IPS-11a (cell line): Measurements from ENCODE around the gene NUP93.
"Not testable (repeated sequence)": the region's sequence is repeated elsewhere in the genome, so short reads cannot be mapped to it uniquely, and the experiment has no call there.

Experiments
- H3K4me3 ChIP-seq: one replicate; pipeline ENCODE4 v1.5.1; 2013; ENCODE audit warnings: low read depth, low read length, control low read depth

The NUP93 gene

DNA sequence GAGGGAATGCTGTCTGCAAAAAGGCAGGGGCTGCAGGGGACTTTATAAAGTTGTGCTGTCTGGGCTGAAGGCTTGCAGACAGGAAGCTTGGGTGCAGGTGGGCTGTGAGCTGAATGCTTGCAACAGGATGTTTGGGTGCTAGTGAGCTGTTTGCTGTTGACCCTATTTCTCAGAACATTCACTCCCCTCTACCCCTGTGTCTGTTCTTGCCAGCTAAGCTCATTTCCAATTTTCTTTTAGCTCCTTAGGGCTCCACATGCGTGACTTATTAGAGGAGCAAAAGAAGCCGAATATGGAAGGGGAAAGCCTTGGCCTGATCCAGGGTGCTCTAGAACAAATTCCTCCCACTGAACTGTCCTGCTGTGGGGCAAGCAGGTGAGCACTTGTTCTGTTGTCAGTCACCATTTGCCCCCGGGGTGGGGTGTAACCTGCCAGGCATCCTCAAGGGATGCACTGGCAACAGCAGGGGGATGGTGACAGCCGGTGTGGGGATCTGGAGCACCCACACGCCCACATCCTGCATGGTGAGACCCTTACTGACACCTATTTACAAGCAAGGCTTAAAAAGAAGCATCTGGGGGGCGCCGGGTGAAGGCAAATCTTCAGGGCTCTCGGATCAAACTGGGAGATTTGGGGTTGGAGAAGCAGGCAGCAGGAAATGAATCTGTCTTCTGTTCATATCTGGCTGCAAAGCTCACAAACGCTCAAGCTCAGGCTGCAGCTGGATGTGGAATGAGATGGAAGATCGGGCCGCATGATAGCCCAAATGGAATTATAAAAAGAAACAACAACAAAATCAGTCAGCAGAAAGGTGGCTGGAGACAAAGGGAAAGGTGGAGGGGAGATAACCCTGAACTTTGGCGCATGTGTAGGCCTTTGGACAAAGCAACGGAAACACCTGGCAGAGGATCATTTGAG lies 21.1 kb upstream of the NUP93 start:
- no peak overlapping the region for H3K4me3 ChIP-seq

DNA sequence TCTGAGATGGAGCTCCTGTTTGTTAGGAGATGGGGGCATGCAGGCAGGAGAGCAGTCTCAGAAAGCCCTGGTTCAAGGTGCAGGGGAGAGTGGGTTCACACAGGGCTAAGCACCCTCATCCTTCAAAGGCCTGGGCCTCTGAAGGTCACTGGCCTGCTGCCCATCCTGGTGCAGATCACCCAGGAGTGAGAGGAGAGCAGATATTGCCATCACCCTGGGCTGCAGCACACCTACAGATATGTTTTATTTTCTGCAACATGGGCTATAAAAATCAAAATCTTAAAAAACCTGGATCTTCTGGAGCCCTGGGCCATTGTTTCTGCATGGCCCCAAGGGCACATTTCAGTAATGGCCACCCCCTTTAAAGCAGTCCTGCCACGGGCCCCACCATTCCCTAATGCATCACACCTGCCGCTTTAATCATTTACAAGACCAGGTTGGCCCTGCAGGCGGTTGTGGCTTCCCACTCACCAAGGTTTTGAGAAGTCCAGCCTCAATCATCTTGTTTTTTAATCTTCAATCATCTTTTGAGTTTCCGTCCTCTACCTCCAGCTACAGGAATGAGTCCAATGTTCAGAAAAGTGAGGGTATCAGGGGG lies 20.4 kb upstream of the NUP93 start:
- H3K4me3 ChIP-seq = no peak overlapping the region

DNA sequence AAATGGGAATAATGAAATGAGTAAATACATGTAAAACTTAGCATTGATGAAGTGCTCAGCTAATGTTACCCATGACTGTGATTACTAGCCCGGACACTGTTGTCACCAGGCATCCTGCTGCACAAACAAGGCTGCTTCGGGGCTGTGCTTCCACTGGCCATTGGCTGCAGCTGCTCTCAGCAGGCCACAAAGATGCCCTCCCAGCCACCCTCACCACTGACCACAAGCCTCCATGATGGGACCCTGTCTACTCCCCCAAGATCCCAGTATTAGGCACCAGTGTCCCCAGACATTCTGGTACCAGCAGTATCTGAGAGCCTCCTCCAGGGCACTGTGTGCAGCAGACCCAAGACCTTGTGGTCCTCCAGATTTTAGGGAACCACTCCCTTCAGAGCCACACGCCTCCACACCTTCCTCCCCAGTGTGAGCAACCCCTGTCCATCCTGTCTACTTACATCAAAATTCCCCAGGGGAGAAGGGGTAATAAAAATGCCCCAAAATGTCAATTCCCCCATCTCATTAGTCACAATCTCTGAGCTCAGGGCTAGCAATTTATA lies 19.7 kb upstream of the NUP93 start:
- H3K4me3 ChIP-seq = no peak overlapping the region

DNA sequence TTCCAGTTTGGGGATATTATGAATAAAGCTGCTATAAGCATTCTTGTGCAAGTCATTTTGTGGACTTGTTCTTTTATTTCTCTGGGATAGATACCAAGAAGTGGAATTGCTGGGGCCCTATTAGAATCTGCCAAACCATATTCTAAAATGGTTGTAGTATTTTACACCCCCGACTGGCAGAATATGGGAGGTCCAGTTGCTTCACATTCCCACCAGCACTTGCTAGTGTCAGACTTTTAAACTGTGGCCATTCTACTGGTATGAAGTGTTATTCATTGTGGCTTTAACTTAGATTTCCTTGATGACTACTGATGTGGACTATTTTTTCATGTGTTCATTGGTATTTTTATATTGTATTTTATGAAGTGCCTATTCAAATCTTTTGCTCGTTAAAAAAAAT lies 18.1 kb upstream of the NUP93 start:
- H3K4me3 ChIP-seq = no peak overlapping the region

DNA sequence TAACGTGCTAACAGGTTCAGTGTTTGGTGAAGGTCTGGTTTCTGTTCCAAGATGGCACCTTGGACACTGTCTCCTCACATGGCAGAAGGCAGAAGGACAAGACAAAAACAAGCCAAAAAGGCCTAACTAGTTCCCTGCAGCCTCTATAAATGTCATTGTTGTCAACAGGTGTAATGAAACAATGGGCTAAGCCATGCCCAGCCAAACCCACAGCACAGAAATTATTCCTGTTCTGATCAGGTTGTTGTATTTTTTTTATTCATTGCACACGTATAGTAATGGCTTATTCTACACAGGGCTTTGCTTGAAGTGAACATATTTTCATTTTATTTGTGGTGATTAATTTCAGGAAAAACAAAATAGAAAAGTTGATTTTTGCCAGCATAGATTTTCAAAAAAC lies 16.1 kb upstream of the NUP93 start:
- no peak overlapping the region for H3K4me3 ChIP-seq

DNA sequence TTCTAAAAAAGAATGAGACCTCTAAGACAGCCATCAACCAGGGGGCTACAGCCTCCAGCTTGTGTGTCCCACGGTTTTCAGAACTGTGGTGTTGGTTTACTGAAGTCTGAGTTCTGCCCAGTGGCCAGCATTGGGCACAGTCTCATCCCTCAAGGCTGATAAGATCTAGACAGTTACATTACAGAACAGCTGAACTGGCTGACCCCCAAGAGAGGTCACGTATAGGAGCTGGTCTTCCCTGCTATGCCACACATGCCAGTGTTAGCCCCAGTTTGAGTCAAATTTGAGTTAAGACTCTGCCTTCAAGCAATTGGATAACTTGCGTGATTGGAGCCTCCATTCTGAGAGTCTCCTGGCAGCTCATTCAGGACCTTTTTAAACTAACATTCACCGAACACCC lies 14.8 kb upstream of the NUP93 start:
- H3K4me3 ChIP-seq = no peak overlapping the region

DNA sequence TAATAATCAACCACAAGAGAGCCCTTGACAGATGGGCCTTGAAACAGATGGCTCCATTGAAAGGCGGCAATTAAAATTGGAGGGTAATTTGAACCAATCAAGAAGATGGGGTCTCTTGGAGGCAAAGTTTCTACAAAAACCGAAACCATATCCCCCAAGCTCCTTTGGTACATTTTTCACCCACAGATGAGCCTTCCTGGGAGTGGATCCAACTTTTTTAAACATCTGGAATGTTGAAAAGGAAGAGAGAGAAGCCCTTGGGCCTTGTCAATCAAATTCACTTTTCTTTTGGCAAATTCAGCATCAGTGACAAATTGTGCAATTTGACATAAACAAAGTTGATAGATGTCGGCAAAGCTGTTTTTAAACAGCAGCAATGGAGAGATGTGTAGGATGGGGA lies 13.2 kb upstream of the NUP93 start:
- H3K4me3 ChIP-seq = no peak overlapping the region

DNA sequence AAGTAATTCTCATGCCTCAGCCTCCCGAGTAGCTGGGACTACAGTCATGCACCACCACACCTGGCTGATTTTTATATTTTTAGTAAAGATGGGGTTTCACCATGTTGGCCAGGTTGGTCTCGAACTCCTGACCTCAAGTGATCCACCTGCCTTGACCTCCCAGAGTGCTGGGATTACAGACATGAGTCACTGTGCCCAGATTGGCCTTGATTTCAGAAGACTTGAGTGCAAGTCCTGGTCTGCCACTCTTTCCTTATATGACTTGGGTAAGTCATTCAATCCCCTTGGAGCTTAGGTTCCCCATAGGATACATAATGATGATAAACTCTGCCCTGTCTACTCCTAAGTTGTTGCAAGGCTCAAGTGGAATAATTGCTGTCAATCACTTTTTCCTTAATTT lies 12.4 kb upstream of the NUP93 start:
- not testable (repeated sequence) for H3K4me3 ChIP-seq

DNA sequence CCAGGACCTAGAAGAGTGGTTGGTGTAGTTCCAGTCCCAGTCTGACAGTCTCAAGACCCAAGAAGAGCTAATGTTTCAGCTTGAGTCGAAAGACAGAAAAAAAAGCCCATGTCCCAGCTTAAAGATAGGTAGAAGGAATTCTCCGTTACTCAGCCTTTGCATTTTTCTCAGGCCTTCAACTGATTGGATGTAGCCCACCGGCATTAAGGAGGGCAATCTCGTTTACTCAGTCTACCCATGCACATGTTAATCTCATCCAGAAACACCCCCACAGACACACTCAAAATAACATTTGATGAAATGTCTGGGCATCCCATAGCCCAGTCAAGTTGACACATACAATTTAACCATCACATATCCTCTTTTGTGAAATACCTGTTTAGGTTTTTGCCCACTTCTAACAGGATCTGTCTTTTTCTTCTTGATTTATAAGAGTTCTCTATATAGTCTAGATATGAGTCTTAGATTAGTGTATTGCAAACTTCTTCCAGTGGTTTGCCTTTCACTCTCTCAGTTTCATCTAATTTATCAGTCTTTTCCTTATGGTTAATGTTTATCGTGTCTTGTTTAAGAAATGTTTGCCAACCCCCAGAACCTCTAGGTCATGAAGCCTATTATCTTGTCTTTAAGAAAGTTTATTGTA lies 7.6 kb upstream of the NUP93 start:
- no peak overlapping the region for H3K4me3 ChIP-seq

DNA sequence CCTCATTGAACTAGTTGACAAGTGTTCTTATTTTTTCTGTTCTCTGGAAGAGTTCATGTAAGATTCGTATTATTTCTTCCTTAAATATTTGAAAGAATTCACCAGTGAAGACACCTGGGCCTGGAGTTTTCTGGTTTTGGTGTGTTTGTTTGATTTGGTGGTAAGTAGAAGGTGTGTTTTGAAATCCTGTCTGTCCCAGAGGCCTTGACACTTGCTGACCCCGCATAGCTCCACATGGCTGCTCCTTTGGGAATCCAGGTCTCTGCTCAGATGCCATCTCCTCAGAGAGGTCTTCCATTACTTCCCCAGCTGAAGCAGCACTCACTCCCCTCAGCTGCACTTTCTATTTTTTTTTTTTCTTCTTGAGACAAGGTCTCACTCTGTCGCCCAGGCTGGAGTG lies 5.7 kb upstream of the NUP93 start:
- H3K4me3 ChIP-seq = no peak overlapping the region

DNA sequence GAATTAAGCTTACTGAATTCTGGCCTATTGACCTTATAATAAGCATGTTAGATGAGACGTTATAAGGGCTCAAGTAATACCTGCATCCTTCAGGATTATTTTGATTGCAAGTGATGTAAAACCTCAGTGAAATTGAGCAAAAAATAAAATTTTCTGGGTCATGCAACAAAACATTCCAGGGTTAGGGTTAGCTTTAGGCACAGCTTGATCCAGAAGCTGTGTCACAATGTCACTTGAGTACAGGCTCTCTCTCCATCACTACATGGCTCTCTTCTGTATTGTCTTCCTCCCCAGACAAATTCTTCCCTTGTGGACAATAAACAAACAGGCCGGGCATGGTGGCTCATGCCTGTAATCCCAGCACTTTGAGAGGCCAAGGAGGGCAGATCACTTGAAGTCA lies 3.6 kb upstream of the NUP93 start:
- no peak overlapping the region for H3K4me3 ChIP-seq

DNA sequence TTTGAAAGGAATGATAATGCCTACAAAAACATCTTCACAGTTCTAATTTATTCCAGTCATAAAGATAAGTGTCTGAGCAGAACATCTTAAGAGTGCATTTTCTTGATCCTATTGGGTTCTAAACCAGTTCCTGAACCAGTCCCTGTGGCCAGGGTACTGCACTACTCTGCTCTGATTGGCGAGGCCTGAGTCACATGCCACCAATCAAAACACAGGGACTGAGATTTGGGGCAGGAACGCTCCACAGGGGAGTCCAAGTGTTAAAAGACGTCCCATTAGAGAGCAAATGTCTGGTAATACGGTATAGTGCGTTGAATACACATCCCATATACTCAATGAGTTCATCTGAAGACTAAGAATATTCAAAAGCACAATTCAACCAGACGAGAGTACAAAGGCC lies 3.0 kb upstream of the NUP93 start:
- no peak overlapping the region for H3K4me3 ChIP-seq

DNA sequence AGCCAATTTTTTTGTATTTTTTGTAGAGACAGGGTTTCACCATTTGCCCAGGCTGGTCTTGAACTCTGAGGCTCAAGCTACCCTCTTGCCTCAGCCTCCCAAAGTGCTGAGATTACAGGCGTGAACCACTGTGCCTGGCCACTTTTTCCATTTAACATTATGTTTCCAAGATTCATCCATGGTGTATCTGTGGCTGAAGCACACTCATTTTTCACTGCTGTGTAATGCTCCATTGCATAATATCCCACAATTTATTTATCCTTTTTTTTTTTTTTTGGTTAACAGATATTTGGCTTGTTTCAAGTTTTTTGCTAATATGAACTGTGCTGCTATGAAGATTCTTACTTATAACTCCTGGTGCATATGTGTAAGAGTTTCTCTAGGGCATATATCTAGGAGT lies 1.9 kb upstream of the NUP93 start:
- no peak overlapping the region for H3K4me3 ChIP-seq

DNA sequence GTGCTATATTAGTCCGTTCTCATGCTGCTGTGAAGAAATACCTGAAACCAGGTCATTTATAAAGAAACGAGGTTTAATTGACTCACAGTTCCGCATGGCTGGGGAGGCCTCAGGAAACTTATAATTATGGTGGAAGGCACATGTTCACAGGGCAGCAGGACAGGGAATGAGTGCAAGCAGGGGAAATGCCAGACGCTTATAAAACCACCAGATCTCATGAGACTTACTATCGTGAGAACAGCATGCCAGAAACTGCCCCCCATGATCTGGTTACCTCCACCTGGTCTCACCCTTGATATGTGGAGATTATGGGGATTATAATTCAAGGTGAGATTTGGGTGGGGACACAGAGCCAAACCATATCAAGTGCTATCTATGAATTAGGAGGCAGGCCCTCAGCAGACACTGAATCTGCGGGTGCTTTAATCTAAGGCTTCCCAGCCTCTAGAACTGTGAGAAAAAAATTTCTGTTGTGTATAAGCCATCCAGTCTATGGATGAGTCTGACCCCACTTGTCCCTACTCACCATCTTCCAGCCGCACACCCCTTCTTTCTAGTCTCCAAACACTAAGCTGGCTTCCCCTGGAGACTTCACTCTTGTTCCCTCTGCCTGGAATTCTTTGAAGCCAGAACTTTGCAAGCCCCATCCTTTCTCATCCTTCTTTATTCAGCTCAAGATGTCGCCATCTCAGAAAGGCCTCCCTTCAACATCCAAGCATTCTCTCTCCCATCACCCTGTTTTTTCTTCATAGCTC lies 772 bp upstream of the NUP93 start:
- H3K4me3 ChIP-seq = peak overlapping the region; percentile 40

DNA sequence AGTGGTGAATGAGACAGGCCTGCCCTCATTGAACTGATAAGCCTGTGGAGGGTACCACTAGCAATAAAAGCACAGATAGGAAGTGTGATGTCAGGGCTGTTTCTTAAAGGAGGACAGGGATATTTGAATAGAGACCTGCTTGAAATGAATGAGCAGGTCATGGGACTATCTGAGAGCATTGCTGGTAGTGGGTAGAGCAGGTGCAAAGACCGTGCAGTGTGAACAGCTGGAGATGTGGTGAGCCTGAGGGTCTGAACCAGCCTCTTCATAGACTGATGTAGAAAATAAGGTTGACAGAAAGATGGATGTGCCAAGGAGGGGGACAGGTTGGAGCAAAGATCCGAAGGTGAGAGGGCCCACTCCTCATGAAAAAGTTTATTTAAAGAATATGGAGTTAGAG lies 2.4 kb downstream of the NUP93 start:
- no peak overlapping the region for H3K4me3 ChIP-seq

DNA sequence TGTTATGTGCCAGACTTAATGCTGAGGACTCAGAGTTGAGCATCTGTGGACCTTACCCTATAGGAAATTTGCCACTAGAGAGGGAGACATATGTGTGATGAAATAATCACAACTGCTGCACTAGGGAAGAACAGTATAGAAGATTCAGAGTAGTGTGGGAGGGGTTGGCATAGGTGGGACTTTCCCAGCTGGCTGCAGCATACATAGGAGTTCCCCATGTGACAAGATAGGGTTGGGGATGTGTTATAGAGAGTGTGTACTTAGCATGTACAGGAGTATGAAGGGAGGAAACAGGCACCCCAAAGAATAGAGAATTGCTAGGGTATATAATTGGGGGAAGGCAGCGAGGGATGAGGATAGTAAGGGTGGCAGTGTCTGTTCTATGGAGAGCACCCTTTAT lies 2.9 kb downstream of the NUP93 start:
- no peak overlapping the region for H3K4me3 ChIP-seq

DNA sequence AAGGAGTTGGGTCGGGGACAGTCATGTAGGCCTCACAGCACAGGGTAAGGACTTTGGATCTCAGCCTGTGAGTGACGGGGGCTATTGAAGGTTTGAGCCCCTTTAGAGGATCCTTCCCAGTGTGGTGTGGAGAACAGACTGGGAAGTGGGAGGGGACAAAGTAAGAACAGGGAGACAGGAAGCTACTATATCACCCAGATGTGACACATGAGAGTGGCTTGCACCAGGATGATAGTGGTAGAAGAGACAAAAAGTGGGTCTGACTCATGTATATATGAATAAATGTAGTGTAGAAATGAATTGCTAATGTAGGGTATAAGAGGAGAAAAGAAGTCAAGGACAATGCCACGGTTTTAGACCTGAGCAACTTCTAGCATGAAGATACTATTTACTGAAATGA lies 4.5 kb downstream of the NUP93 start:
- no peak overlapping the region for H3K4me3 ChIP-seq

DNA sequence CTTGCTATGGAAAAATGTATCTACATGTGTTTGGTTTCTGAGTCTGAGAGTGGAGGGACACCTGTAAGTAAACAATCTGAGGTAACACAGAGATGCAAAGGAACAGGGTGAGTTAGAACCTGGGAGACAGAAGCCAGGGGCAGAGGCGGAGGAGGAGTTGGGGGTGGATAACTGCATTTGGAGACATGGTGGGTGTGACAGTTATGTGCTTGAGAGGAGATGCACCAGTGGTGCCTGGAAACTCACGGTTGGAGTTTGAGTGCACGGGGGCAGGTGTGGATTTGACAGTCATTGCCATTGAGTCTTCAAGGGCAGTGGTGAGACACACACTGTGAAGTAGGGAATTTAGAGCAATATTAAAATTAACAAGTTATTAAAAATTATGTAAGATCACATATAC lies 6.5 kb downstream of the NUP93 start:
- H3K4me3 ChIP-seq = no peak overlapping the region

DNA sequence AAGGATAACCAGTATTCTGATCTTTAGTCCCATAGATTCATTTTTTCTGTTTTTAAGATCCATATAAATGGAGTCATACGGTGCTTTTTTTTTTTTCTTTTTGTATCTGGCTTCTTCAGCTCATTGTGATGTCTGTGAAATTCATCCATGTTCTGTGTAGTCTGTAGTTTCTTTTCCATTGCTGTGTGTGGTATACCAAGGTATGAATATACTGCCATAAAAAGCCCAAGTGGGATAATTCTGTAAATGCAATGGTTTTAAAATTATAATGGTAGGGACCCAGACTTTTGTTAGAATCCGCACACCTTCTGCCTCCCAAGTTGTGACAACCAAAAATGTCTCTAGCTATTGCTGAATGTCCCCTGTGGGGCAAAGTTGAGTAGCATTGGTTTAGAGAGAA lies 7.6 kb downstream of the NUP93 start:
- no peak overlapping the region for H3K4me3 ChIP-seq

DNA sequence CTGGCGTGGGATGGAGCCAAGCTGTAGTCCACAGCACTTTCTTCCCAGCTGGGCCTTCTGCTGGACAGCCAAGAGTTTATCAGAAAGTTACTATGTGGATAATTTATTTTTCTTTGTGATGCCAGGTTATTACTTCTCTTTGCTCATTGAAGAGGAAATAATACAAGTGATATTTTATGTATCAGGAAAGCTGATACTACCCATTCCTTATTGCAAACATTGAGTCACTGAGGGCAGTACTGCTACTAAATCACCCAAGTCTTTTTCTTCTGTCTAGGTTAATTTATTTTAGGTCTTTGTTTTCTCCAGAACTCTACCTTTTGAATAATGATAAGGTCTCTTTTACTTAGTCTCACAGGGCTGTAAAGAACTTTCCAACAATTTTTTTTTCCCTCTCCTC lies 8.3 kb downstream of the NUP93 start:
- H3K4me3 ChIP-seq = no peak overlapping the region

DNA sequence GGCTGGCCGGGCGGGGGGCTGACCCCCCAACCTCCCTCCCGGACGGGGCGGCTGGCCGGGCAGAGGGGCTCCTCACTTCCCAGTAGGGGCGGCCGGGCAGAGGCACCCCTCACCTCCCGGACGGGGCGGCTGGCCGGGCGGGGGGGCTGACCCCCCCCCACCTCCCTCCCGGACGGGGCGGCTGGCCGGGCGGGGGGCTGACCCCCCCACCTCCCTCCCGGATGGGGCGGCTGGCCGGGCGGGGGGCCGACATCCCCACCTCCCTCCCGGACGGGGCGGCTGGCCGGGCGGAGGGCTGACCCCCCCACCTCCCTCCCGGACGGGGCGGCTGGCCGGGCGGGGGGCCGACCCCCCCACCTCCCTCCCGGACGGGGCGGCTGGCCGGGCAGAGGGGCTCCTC lies 9.4 kb downstream of the NUP93 start:
- not testable (repeated sequence) for H3K4me3 ChIP-seq
